HepG2 (cell line): ENCODE results near the gene TBX10. TPM values are rescaled to one million over a fixed set of nuclear protein-coding genes. Genes with fewer than 3 reads are reported as not detected.

Source experiments
- HDAC2 ChIP-seq: sonication (generic); formaldehyde crosslinking; IDR thresholded peaks from 2 replicates; pipeline ENCODE4 v1.4.0; 2020; ENCODE audit warnings: missing genetic modification reagents
- HMGXB3 ChIP-seq: sonication (generic); formaldehyde crosslinking; IDR thresholded peaks from 2 replicates; pipeline ENCODE4 v1.4.0; 2020; ENCODE audit warnings: missing genetic modification reagents, borderline replicate concordance
- POGK ChIP-seq: sonication (generic); formaldehyde crosslinking; conservative IDR thresholded peaks from 2 replicates; pipeline ENCODE4 v1.8.0; 2022; ENCODE audit warnings: mild to moderate bottlenecking, moderate library complexity, missing genetic modification reagents
- RBM22 ChIP-seq: fragments of 200-400 bp; formaldehyde crosslinking; optimal IDR thresholded peaks from 2 replicates; pipeline ENCODE3; 2017; ENCODE audit warnings: mild to moderate bottlenecking, low read length, moderate library complexity
- SMAD1 ChIP-seq: sonication (generic); formaldehyde crosslinking; IDR thresholded peaks from 2 replicates; pipeline ENCODE4 v1.4.0; 2020; ENCODE audit warnings: missing genetic modification reagents, low read depth, mild to moderate bottlenecking, borderline replicate concordance
- SNAPC4 ChIP-seq: sonication (generic); formaldehyde crosslinking; IDR thresholded peaks from 2 replicates; pipeline ENCODE4 v1.4.0; 2020; ENCODE audit warnings: mild to moderate bottlenecking, missing genetic modification reagents
- SOX5 ChIP-seq: IDR thresholded peaks from 2 replicates; pipeline ENCODE4 v1.6.1; 2016; ENCODE audit warnings: borderline replicate concordance
- TRIM24 ChIP-seq: sonication (generic); formaldehyde crosslinking; IDR thresholded peaks from 2 replicates; pipeline ENCODE4 v1.8.0; 2022; ENCODE audit warnings: mild to moderate bottlenecking, missing genetic modification reagents
- ZNF10 ChIP-seq: sonication (generic); formaldehyde crosslinking; IDR thresholded peaks from 2 replicates; pipeline ENCODE4 v1.4.0; 2020; ENCODE audit warnings: mild to moderate bottlenecking, low read depth, missing genetic modification reagents, borderline replicate concordance
- ZNF224 ChIP-seq: sonication (generic); formaldehyde crosslinking; IDR thresholded peaks from 2 replicates; pipeline ENCODE4 v1.5.0; 2020; ENCODE audit warnings: mild to moderate bottlenecking, missing genetic modification reagents
- ZNF30 ChIP-seq: sonication (generic); formaldehyde crosslinking; IDR thresholded peaks from 2 replicates; pipeline ENCODE4 v1.5.0; 2020; ENCODE audit warnings: mild to moderate bottlenecking, missing genetic modification reagents
- ZNF317 ChIP-seq: sonication (generic); formaldehyde crosslinking; IDR thresholded peaks from 2 replicates; pipeline ENCODE4 v1.5.0; 2020; ENCODE audit warnings: mild to moderate bottlenecking, missing genetic modification reagents
- ZNF550 ChIP-seq: sonication (generic); formaldehyde crosslinking; IDR thresholded peaks from 2 replicates; pipeline ENCODE4 v1.4.0; 2020; ENCODE audit warnings: mild to moderate bottlenecking, missing genetic modification reagents, borderline replicate concordance
- ZNF709 ChIP-seq: sonication (generic); formaldehyde crosslinking; IDR thresholded peaks from 2 replicates; pipeline ENCODE4 v1.5.0; 2020; ENCODE audit warnings: mild to moderate bottlenecking, missing genetic modification reagents
- polyA plus RNA-seq, 8 experiments: library from polyadenylated mRNA; depleted of rRNA in 3 of 8; stranded (reverse) in 7 of 8; unstranded in 1 of 8; fragments of >200 nt; fragmentation: Illumina TruSeq in 4 of 8; extraction: Trizol in 4 of 8; gene quantifications; 2 replicates each; pipeline versions ENCODE4 v1.2.1 to v1.2.3, GENCODE V29; 2011 to 2016; ENCODE audit warnings: low read depth in 4 of 8, missing spikeins in 1 of 8, mixed read lengths in 1 of 8; ENCODE audit not compliant: insufficient read depth in 1 of 8
- total RNA-seq, 5 experiments: library from RNA; depleted of rRNA; stranded (reverse); fragments of >200 nt; fragmentation: Illumina TruSeq; extraction: Trizol; gene quantifications; 2 replicates each; pipeline ENCODE4 v1.2.3, GENCODE V29; 2016; ENCODE audit warnings: low read depth in 1 of 5
- TF ChIP-seq, protein P1 (sequence below): sonication (generic); formaldehyde crosslinking; IDR thresholded peaks from 2 replicates; pipeline ENCODE4 v1.8.0; 2022; ENCODE audit warnings: missing genetic modification reagents, mild to moderate bottlenecking, moderate library complexity, borderline replicate concordance

Gene TBX10
- total and polyA plus RNA-seq, 2 of the 13 experiments (the other 11 are each of a cell fraction or from before 2014, with no cell fraction given), result 0.27 to 1.7 TPM

DNA sequence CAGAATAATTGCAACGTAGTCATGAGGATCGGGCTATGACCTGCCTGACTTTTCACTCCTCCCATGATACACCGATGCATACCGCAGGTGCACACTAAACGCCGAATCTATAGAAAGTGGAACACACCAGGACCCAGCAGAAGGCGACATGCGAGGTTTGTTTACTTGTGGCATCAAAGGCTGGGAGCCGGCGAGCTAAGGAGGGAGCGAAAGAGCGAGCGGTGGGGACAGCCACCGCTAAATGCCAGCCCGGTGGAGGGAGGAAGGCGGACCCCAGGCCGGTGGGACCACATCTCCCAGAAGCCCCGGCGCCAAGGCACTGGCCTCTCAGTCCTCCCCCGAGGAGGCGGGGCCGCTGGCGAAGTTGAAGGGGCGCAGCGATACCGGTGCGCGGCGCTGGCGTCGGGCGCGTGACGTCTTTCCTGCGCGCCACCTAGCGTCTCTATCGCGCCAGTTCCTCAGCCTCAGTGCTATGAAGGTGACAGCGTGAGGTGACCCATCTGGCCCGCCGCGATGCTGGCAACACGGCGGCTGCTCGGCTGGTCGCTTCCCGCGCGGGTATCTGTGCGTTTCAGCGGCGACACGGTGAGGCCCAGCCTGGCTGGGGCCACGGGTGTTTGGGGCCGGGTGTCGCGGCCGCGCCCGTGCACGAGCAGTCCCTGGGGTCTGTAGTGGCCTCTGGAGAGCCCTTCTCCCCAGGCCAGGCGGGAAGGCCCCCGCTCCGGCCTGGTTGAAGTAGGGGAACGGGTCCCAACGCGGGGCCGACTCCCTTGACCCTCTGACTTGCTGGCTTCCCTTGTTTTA, 32.9 kb downstream of the TBX10 start, which contains the start of gene NDUFV1 (continued):
- TF ChIP-seq, protein P1, sequence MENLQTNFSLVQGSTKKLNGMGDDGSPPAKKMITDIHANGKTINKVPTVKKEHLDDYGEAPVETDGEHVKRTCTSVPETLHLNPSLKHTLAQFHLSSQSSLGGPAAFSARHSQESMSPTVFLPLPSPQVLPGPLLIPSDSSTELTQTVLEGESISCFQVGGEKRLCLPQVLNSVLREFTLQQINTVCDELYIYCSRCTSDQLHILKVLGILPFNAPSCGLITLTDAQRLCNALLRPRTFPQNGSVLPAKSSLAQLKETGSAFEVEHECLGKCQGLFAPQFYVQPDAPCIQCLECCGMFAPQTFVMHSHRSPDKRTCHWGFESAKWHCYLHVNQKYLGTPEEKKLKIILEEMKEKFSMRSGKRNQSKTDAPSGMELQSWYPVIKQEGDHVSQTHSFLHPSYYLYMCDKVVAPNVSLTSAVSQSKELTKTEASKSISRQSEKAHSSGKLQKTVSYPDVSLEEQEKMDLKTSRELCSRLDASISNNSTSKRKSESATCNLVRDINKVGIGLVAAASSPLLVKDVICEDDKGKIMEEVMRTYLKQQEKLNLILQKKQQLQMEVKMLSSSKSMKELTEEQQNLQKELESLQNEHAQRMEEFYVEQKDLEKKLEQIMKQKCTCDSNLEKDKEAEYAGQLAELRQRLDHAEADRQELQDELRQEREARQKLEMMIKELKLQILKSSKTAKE (CRISPR knock-in tag), result no peak
- TF ChIP-seq ZNF30 (CRISPR knock-in tag), result no peak
- TF ChIP-seq POGK (CRISPR knock-in tag), result peak; percentile 91
- TF ChIP-seq RBM22, result no peak
- TF ChIP-seq TRIM24, result no peak
- TF ChIP-seq ZNF224 (CRISPR knock-in tag), result no peak
- 0 out of 2 replicates have a peak, but pooled peaks have one; percentile 13 for TF ChIP-seq HMGXB3
- peak; percentile 93 for TF ChIP-seq HDAC2 (CRISPR knock-in tag)
- no peak for TF ChIP-seq ZNF550 (CRISPR knock-in tag)
- TF ChIP-seq SMAD1, result no peak
- TF ChIP-seq SNAPC4 (CRISPR knock-in tag), result no peak
- TF ChIP-seq ZNF317 (CRISPR knock-in tag), result no peak
- no peak for TF ChIP-seq ZNF10 (CRISPR knock-in tag)
- 0 out of 2 replicates have a peak, but pooled peaks have one; percentile 28 for TF ChIP-seq ZNF709
- peak; percentile 46 for TF ChIP-seq SOX5 (CRISPR knock-in tag)
